NCI-H748 (cell line): ENCODE data around the gene BNC2.
A peak's percentile ranks its signal among the peaks of the same experiment; 100 is the strongest.

Experiments
- DNase-seq: peaks from one replicate; lab custom pipeline; 2025; ENCODE audit not compliant: unreplicated experiment; lab: John Stamatoyannopoulos, UW

BNC2 gene

GRCh38 chr9:16427873-16428427 is 442.5 kb downstream of the BNC2 start:
- no peak for DNase-seq

GRCh38 chr9:16426716-16427115 is 443.8 kb downstream of the BNC2 start:
- DNase-seq: no peak

- DNase-seq: no peak
Observed at GRCh38 chr9:16425562-16426231, 444.8 kb downstream of the BNC2 start.

GRCh38 chr9:16422114-16422513 is 448.4 kb downstream of the BNC2 start:
- DNase-seq: no peak

GRCh38 chr9:16421532-16421931 is 448.9 kb downstream of the BNC2 start:
- DNase-seq: peak; percentile 64

GRCh38 chr9:16419124-16419523 is 451.3 kb downstream of the BNC2 start:
- DNase-seq: no peak

- DNase-seq: no peak
Observed at GRCh38 chr9:16418721-16419120, 451.7 kb downstream of the BNC2 start.

- no peak for DNase-seq
Observed at GRCh38 chr9:16417749-16418148, 452.7 kb downstream of the BNC2 start.

- peak; percentile 58 for DNase-seq
Observed at GRCh38 chr9:16417161-16417560, 453.3 kb downstream of the BNC2 start.

GRCh38 chr9:16414451-16414850 is 456.0 kb downstream of the BNC2 start:
- peak; percentile 7 for DNase-seq

- peak; percentile 31 for DNase-seq
Observed at GRCh38 chr9:16413509-16414016, 456.9 kb downstream of the BNC2 start.

- DNase-seq: no peak
Observed at GRCh38 chr9:16412740-16413139, 457.7 kb downstream of the BNC2 start.

- DNase-seq: no peak
Observed at GRCh38 chr9:16411311-16411710, 459.2 kb downstream of the BNC2 start.

- no peak for DNase-seq
Observed at GRCh38 chr9:16410601-16411280, 459.7 kb downstream of the BNC2 start.

- DNase-seq: no peak
Observed at GRCh38 chr9:16407617-16408016, 462.9 kb downstream of the BNC2 start.

- DNase-seq: no peak
Observed at GRCh38 chr9:16406526-16407225, 463.8 kb downstream of the BNC2 start.

- DNase-seq: no peak
Observed at GRCh38 chr9:16405421-16405820, 465.0 kb downstream of the BNC2 start.

- no peak for DNase-seq
Observed at GRCh38 chr9:16401701-16402100, 468.8 kb downstream of the BNC2 start.

- DNase-seq: no peak
Observed at GRCh38 chr9:16398691-16399090, 471.8 kb downstream of the BNC2 start.

- no peak for DNase-seq
Observed at GRCh38 chr9:16396389-16396788, 474.1 kb downstream of the BNC2 start.

- DNase-seq: no peak
Observed at GRCh38 chr9:16391369-16391768, 479.1 kb downstream of the BNC2 start.

GRCh38 chr9:16387382-16387781 is 483.1 kb downstream of the BNC2 start:
- DNase-seq: no peak
